H1 (cell line): ENCODE measurements around the gene RALGAPA2. TPM values are rescaled to one million over a fixed set of nuclear protein-coding genes. Genes with fewer than 3 reads are reported as not detected.
A peak's percentile ranks its signal among the peaks of the same experiment; 100 is the strongest.

Experiments used
- CTCF ChIA-PET: fragments of 300-600 bp; sonication (Branson Sonifier 250); formaldehyde crosslinking; loops from one replicate; lab custom pipeline; 2021; ENCODE audit not compliant: partially characterized antibody; lab: Charles Lee
- POLR2A ChIA-PET: fragments of 300-600 bp; sonication (Branson Sonifier 250); formaldehyde crosslinking; loops from one replicate; lab custom pipeline; 2021; ENCODE audit warnings: inconsistent platforms; ENCODE audit not compliant: partially characterized antibody; lab: Charles Lee
- DNase-seq, 2 experiments: peaks; one replicate each; pipeline versions ENCODE4 v3.0.0 to v3.0.0-alpha.2; 2010 to 2022; ENCODE audit warnings: low spot score in 2 of 2, low read depth in 1 of 2, mixed read lengths in 1 of 2
- FAIRE-seq: peaks from 2 replicates; lab custom pipeline; 2011; peaks lifted over from hg19 to GRCh38; lab: Jason Lieb, UNC
- H2AFZ ChIP-seq: 2 replicates; pipeline ENCODE4 v1.8.1; 2012; ENCODE audit warnings: low read length, inconsistent platforms
- H2AK5ac ChIP-seq: 2 replicates; pipeline ENCODE4 v1.6.1; 2013; ENCODE audit warnings: low read depth, low read length
- H2BK120ac ChIP-seq: replicated peaks from 2 replicates; pipeline ENCODE3; 2013; ENCODE audit warnings: low read depth, low read length, inconsistent platforms
- H2BK12ac ChIP-seq: 2 replicates; pipeline ENCODE4 v1.6.1; 2013; ENCODE audit warnings: low read depth, low read length
- H2BK15ac ChIP-seq: 2 replicates; pipeline ENCODE4 v1.6.1; 2013; ENCODE audit warnings: low read length
- H2BK20ac ChIP-seq: 2 replicates; pipeline ENCODE4 v1.6.1; 2013; ENCODE audit warnings: low read length
- H2BK5ac ChIP-seq: 2 replicates; pipeline ENCODE4 v1.6.1; 2013; ENCODE audit warnings: low read depth, low read length
- H3K14ac ChIP-seq: 2 replicates; pipeline ENCODE4 v1.6.1; 2013; ENCODE audit warnings: inconsistent platforms; ENCODE audit not compliant: insufficient read length
- H3K18ac ChIP-seq: 2 replicates; pipeline ENCODE4 v1.6.1; 2013; ENCODE audit warnings: low read length; ENCODE audit errors: extremely low read depth
- H3K23ac ChIP-seq: 2 replicates; pipeline ENCODE4 v1.6.1; 2013; ENCODE audit warnings: inconsistent platforms; ENCODE audit not compliant: insufficient read length
- H3K23me2 ChIP-seq: 2 replicates; pipeline ENCODE4 v1.6.1; 2013; ENCODE audit warnings: low read depth, low read length
- H3K27ac ChIP-seq: 2 replicates; pipeline ENCODE4 v1.6.1; 2011; ENCODE audit warnings: low read depth, low read length, inconsistent platforms
- H3K27me3 ChIP-seq, 4 experiments: replicated peaks in 1 of 4; 1 replicate in 1 of 4; 2 replicates in 3 of 4; pipeline versions ENCODE4 v1.6.1 to v1.8.1; 2011 to 2013; ENCODE audit warnings: low read length in 3 of 4, mild to moderate bottlenecking in 3 of 4, inconsistent platforms in 2 of 4, mixed read lengths in 2 of 4, moderate library complexity in 1 of 4; ENCODE audit not compliant: control insufficient read depth in 3 of 4, insufficient read depth in 3 of 4; ENCODE audit errors: extremely low read depth in 1 of 4
- H3K36me3 ChIP-seq, 4 experiments: 2 replicates each; pipeline versions ENCODE4 v1.6.1 to v1.8.1; 2011 to 2013; ENCODE audit warnings: mild to moderate bottlenecking in 4 of 4, low read length in 3 of 4, moderate library complexity in 2 of 4, control low read depth in 1 of 4, inconsistent platforms in 1 of 4; ENCODE audit not compliant: insufficient read depth in 4 of 4, control insufficient read depth in 2 of 4
- H3K4ac ChIP-seq: replicated peaks from 2 replicates; pipeline ENCODE3; 2013; ENCODE audit warnings: low read length, low read depth, mixed read lengths, inconsistent platforms; ENCODE audit not compliant: insufficient read length
- H3K4me1 ChIP-seq, 4 experiments: replicated peaks in 1 of 4; 1 replicate in 1 of 4; 2 replicates in 3 of 4; pipeline versions ENCODE4 v1.6.1 to v1.8.1; 2011 to 2013; ENCODE audit warnings: low read length in 3 of 4, inconsistent platforms in 2 of 4, mixed read lengths in 1 of 4; ENCODE audit not compliant: insufficient read depth in 4 of 4, control insufficient read depth in 3 of 4
- H3K4me2 ChIP-seq, 2 experiments: 2 replicates each; pipeline versions ENCODE4 v1.6.1 to v1.8.1; 2011 to 2013; ENCODE audit warnings: low read depth in 2 of 2, low read length in 2 of 2, control low read depth in 1 of 2, inconsistent platforms in 1 of 2, mild to moderate bottlenecking in 1 of 2; ENCODE audit not compliant: insufficient read depth in 1 of 2
- H3K4me3 ChIP-seq, 4 experiments: fragments of 200-600, 300-600 bp in 1 of 4; sonication (generic), shearing (Covaris generic), sonication (Bioruptor Twin) in 1 of 4; 2 replicates each; pipeline versions ENCODE4 v1.5.1 to v1.8.1; 2011 to 2016; ENCODE audit warnings: low read length in 4 of 4, low read depth in 3 of 4, control low read depth in 2 of 4, inconsistent platforms in 2 of 4, mild to moderate bottlenecking in 2 of 4, mixed read lengths in 1 of 4, moderate library complexity in 1 of 4; ENCODE audit not compliant: insufficient read depth in 2 of 4; ENCODE audit errors: extremely low read depth in 1 of 4
- H3K56ac ChIP-seq: replicated peaks from 2 replicates; pipeline ENCODE3; 2013; ENCODE audit warnings: low read depth, mild to moderate bottlenecking, mixed read lengths, low read length, inconsistent platforms; ENCODE audit not compliant: insufficient read length
- H3K79me1 ChIP-seq: 2 replicates; pipeline ENCODE4 v1.6.1; 2013; ENCODE audit warnings: low read depth, low read length, control low read depth
- H3K79me2 ChIP-seq, 2 experiments: 2 replicates each; pipeline versions ENCODE4 v1.6.1 to v1.8.1; 2012 to 2013; ENCODE audit warnings: low read length in 2 of 2, mild to moderate bottlenecking in 2 of 2, inconsistent platforms in 1 of 2; ENCODE audit not compliant: insufficient read depth in 2 of 2, control insufficient read depth in 1 of 2
- H3K9ac ChIP-seq, 4 experiments: replicated peaks in 1 of 4; 1 replicate in 1 of 4; 2 replicates in 3 of 4; pipeline versions ENCODE4 v1.6.1 to v1.8.1; 2011 to 2013; ENCODE audit warnings: low read depth in 3 of 4, low read length in 3 of 4, control low read depth in 2 of 4, mild to moderate bottlenecking in 2 of 4, moderate library complexity in 2 of 4, inconsistent platforms in 1 of 4; ENCODE audit errors: extremely low read depth in 1 of 4
- H3K9me3 ChIP-seq, 2 experiments: 2 replicates each; pipeline versions ENCODE4 v1.6.1 to v1.8.1; 2012 to 2013; ENCODE audit warnings: mild to moderate bottlenecking in 2 of 2, moderate library complexity in 2 of 2, control low read depth in 1 of 2, inconsistent platforms in 1 of 2, low read depth in 1 of 2, low read length in 1 of 2, mixed read lengths in 1 of 2; ENCODE audit not compliant: insufficient read depth in 2 of 2
- H4K20me1 ChIP-seq, 2 experiments: replicated peaks in 1 of 2; 2 replicates each; pipeline versions ENCODE3 to v1.8.1; 2011 to 2013; ENCODE audit warnings: inconsistent platforms in 2 of 2, low read length in 2 of 2, mild to moderate bottlenecking in 1 of 2; ENCODE audit not compliant: insufficient read depth in 2 of 2, control insufficient read depth in 1 of 2
- H4K5ac ChIP-seq: 2 replicates; pipeline ENCODE4 v1.6.1; 2013; ENCODE audit warnings: low read length, low read depth, mixed read lengths, inconsistent platforms; ENCODE audit not compliant: insufficient read length
- H4K8ac ChIP-seq: 2 replicates; pipeline ENCODE4 v1.8.0; 2013; ENCODE audit warnings: mild to moderate bottlenecking, moderate library complexity, low read length, inconsistent platforms; ENCODE audit not compliant: insufficient read depth; ENCODE audit errors: extremely low read depth
- H4K91ac ChIP-seq: replicated peaks from 2 replicates; pipeline ENCODE3; 2013; ENCODE audit warnings: low read length, mixed read lengths, inconsistent platforms; ENCODE audit not compliant: insufficient read length
- CREB1 ChIP-seq: IDR thresholded peaks from 2 replicates; pipeline ENCODE4 v1.6.1; 2012; ENCODE audit warnings: inconsistent platforms
- RFX5 ChIP-seq: IDR thresholded peaks from 2 replicates; pipeline ENCODE4 v1.6.1; 2011; ENCODE audit warnings: low read depth, low read length, improper control_type of control experiment, borderline replicate concordance
- WGBS, 2 experiments: shearing (Covaris generic) in 1 of 2; methylation state at CpG; one replicate each; pipeline versions ENCODE4 v1.1.6 to v1.1.7; 2013 to 2015; ENCODE audit warnings: low lambda C conversion rate in 2 of 2, mixed read lengths in 2 of 2, inconsistent platforms in 1 of 2, low coverage in 1 of 2, missing lambda C conversion rate in 1 of 2; ENCODE audit not compliant: insufficient replicate concordance in 2 of 2, insufficient coverage in 1 of 2, insufficient read length in 1 of 2; ENCODE audit errors: extremely low coverage in 1 of 2, missing lambda C conversion rate in 1 of 2; 5-methylcytosine and 5-hydroxymethylcytosine counted together
- polyA plus RNA-seq, 7 experiments: library from polyadenylated mRNA; depleted of rRNA in 3 of 7; stranded (reverse) in 5 of 7; unstranded in 2 of 7; fragments of >200 nt in 5 of 7; fragments of 200-250 nt in 2 of 7; gene quantifications; 1 replicate in 5 of 7; 2 replicates in 1 of 7; 4 replicates in 1 of 7; pipeline versions ENCODE4 v1.2.1 to v1.2.3, GENCODE V29; 2011 to 2013; ENCODE audit warnings: missing spikeins in 2 of 7, mixed read lengths in 2 of 7
- total RNA-seq: library from RNA; stranded (reverse); fragmentation: NEBNext Ultra II Directional; extraction: Animal tissue kit (Norgen Biotek cat#: 25700); gene quantifications from 2 replicates; pipeline ENCODE4 v1.2.1, GENCODE V29; 2021

RALGAPA2 gene
- total and polyA plus RNA-seq, 2 of the 8 experiments (the other 6 are each of a cell fraction or from before 2014, with no cell fraction given), result 5.1 to 25.5 TPM

- Histone ChIP-seq H3K23ac (no peak overlapping the region), H3K18ac (peak overlapping the region; percentile 71; the same call in 1 of the 2 replicates), H3K79me2 (no peaks in the 10 kb centered on the region), H4K8ac (peak overlapping the region; percentile 81; the same call in 1 of the 2 replicates), H3K79me1 (no peaks in the 10 kb centered on the region), H4K91ac (peak overlapping the region; percentile 6), H2BK120ac (peak overlapping the region; percentile 88), H2BK12ac (peak overlapping the region; percentile 90), H3K27me3 (peaks cover 36 to 92% (median 71%) of the 10 kb centered on the region in 4 experiments), H3K4me1 (peaks cover 5 to 33% (median 8%) of the 10 kb centered on the region in 4 experiments), H3K4me3 (peak overlapping the region; percentile 21 to 71 (median 54); a peak in 4 of 8 replicates), H3K56ac (no peak overlapping the region), H2BK15ac (no peak overlapping the region), H3K23me2 (peaks cover 39% of the 10 kb centered on the region; the same call in 1 of the 2 replicates), H3K27ac (no peak overlapping the region), H2AFZ (no peak overlapping the region), H3K14ac (no peak overlapping the region), H2BK5ac (no peak overlapping the region), H3K9ac (peak overlapping the region in 2 of 4 experiments; percentile 19 to 25; a peak in 1 of 7 replicates), H3K4me2 (peak overlapping the region; percentile 75 to 84), H4K5ac (no peak overlapping the region), H3K4ac (no peak overlapping the region), H3K36me3 (no peaks in the 10 kb centered on the region), H4K20me1 (peaks cover 0 to 2% of the 10 kb centered on the region in 2 experiments), H3K9me3 (no peaks in the 10 kb centered on the region), H2AK5ac (0 out of 2 replicates have a peak overlapping the region, but pooled peaks have one; percentile 61), H2BK20ac (no peak overlapping the region)
- FAIRE-seq (no peak), DNase-seq (no peak)
- TF ChIP-seq RFX5, result no peak
- peak; percentile 9 for TF ChIP-seq CREB1
- WGBS, 2 experiments, result 3% methylated on average over 12 of the region's 19 CpGs; no CpG with 5 or more reads in 1 of the 2 experiments
- CTCF ChIA-PET, result no interaction called here
- POLR2A ChIA-PET, result no interaction called here
Observed at GRCh38 chr20:20366551-20366875, 345.9 kb downstream of the RALGAPA2 start.
